HFF-Myc (cell line): ENCODE data around the gene DEFB124.
"Not testable (repeated sequence)": the region's sequence is repeated elsewhere in the genome, so short reads cannot be mapped to it uniquely, and the experiment has no call there.

ENCODE experiments used
- DNase-seq: peaks from one replicate; pipeline ENCODE4 v3.0.0-alpha.2; 2011; ENCODE audit warnings: low read depth; ENCODE audit errors: extremely low read depth
- H3K4me3 ChIP-seq: replicated peaks from 2 replicates; pipeline ENCODE4 v1.5.1; 2011; ENCODE audit warnings: low read depth, mild to moderate bottlenecking, control low read depth, low read length
- TF ChIP-seq, protein P1 (sequence below): IDR thresholded peaks from 2 replicates; pipeline ENCODE4 v1.5.1; 2012; ENCODE audit warnings: mild to moderate bottlenecking, low read depth, low read length, control low read depth; ENCODE audit errors: missing control alignments

The DEFB124 gene, protein sequence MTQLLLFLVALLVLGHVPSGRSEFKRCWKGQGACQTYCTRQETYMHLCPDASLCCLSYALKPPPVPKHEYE

DNA sequence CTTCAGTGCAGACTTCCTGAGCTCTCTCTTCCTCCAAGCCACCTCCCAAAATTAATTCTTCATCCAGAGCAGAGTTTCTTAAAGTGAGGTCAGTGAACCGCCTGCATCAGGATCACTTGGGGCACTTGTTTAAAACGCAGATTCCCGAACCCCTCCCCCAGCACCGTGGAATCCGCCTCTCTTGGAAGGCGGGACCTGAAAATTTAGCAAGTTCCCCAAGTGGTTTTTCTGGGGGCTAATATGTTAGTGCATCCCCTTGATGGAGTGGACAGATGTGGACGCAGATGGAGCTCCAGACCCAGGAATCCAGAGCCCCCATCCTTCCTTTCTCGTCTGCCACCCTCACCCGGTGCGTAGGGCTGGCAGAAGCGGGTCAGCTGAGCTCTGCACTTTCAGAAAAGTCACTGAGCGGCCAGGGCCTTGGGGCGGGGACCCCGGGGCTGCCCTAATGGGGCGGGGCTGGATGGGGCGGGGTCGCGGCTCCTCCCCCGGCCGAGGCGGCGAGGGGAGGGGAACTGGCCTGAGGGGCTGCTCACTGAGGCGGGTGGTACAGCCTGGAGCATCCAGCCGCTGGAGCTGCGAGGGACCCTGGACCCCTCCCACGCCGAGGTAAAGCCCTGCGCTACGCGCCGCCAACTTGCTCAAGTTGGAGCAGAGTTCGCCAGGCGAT, at the start of gene DEFB124, which contains the start of gene REM1:
Gene DEFB124 (minus strand): TSS at position 370 of the 670 bp plus-strand sequence. CDS start 2,114 bp downstream, outside the sequence.
Gene REM1 (plus strand): TSS at position 531 of the 670 bp plus-strand sequence. CDS start 1,158 bp downstream, outside the sequence.
- no peak for DNase-seq
- H3K4me3 ChIP-seq, result no peak within 1 kb of the TSS

DNA sequence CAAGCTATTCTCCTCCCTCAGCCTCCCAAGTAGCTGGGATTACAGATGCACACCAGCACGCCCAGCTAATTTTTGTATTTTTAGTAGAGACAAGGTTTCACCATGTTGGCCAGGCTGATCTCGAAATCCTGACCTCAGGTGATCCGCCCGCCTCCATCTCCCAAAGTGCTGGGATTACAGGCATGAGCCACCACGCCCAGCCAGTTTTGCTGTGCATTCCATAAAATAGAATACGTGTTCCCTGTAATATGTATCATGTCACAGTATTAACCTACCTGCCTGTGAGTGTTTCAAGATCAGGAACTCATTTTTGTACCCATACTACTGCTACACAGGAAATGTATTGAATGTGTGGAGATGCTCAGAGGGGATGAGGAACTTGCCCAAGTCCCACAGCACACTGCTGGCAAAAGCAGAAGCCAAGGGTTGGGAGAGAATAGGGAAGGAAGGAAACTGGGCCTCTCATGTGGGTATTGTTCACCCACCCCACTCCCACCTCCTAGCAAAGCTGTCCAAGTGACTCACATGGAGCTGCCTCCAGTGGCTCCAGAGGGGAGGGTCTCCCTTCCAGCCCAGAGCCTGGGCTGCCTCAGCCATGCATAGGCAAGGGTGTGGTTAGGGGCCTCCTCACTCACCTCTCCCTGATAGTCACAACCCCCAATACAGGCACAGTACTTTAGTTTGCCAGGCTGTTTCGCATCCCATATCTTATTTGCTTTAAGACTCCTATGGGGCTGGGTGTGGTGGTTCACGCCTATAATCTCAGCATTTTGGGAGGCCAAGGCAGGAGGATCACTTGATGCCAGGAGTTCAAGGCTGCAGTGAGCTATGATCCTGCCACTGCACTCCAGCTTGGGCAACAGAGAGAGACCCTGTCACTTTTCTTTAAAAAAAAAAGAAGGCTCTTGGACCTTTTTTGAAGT, 48.7 kb upstream of the DEFB124 start:
- H3K4me3 ChIP-seq, result no peak overlapping the region
- TF ChIP-seq, protein P1, sequence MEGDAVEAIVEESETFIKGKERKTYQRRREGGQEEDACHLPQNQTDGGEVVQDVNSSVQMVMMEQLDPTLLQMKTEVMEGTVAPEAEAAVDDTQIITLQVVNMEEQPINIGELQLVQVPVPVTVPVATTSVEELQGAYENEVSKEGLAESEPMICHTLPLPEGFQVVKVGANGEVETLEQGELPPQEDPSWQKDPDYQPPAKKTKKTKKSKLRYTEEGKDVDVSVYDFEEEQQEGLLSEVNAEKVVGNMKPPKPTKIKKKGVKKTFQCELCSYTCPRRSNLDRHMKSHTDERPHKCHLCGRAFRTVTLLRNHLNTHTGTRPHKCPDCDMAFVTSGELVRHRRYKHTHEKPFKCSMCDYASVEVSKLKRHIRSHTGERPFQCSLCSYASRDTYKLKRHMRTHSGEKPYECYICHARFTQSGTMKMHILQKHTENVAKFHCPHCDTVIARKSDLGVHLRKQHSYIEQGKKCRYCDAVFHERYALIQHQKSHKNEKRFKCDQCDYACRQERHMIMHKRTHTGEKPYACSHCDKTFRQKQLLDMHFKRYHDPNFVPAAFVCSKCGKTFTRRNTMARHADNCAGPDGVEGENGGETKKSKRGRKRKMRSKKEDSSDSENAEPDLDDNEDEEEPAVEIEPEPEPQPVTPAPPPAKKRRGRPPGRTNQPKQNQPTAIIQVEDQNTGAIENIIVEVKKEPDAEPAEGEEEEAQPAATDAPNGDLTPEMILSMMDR, result no peak
- DNase-seq, result no peak

More for the DNA sequence above, at the start of gene DEFB124, which contains the start of gene REM1:
- TF ChIP-seq, protein P1, result no peak

DNA sequence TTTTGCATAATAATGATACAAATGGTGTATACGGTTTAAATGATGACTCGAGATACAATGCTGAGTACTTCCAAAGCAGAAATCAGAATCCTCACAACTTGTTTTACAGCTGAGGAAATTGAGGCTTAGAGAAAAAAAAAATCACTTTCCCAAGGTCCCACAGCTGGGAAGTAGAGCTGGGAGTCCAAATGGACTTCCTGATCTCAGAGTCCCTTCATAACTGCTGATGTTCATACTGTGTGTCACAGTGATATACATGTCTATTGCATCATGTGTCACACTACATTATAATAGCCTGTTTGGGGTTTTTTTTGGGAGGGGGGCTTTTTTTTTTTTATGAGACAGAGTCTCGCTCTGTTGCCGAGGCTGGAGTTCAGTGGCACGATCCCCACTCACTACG, 47.8 kb upstream of the DEFB124 start:
- no peak for DNase-seq
- TF ChIP-seq, protein P1, result no peak
- no peak overlapping the region for H3K4me3 ChIP-seq

DNA sequence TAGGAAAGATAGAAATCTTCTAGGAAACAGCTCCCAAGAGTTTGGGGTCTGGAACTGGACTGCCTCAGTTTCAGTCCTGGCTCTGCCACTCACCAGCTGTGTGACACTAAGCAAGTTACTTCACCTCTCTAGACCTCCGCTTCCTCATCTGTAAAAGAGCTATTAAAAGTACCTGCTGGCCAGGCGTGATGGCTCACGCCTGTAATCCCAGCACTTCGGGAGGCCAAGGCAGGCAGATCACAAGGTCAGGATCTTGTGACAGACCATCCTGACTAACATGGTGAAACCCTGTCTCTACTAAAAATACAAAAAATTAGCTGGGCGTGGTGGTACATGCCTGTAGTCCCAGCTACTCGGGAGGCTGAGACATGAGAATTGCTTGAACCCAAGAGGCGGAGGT, 46.3 kb upstream of the DEFB124 start:
- H3K4me3 ChIP-seq, DNase-seq: not testable (repeated sequence)

DNA sequence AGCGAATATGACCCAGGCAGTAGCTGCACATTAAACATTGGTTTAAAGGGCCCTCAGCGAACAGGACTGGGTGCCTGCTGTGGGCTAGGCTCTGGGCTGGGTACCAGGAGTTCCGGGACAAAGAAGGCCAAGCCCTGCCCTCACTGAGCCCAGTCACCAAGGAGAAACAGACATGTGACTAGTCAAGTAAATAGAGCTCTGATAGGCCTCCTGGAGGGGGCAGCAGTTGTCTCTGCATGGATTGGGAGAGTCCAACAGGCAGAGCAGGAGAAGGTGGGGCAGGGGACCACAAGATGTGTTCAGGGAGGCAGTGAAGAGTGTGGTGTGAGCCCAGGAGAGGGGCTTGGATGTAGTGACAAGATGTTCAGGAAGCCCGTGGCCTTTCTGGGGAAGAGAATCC, 42.4 kb upstream of the DEFB124 start:
- TF ChIP-seq, protein P1, result peak; percentile 37
- DNase-seq, result peak; percentile 32
- H3K4me3 ChIP-seq, result peak overlapping the region; percentile 99

DNA sequence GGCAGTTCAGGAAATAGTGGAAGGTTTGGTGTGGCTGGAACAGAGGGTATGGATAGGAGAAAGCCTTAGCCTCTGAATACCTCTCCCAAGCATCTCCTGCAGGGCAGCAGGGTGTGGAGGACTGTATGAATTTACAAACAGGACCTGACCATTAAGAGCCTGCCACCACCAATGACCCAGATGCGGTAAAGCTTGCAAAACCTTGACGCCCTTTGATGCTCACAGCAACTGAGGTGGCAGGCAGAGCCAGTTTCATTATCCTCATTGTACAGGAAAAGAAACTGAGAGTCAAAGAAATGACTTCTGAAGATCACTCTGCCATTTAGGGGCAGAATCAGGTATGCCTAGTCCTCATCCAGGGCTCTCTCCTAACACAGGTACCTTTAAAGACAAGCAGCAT, 41.7 kb upstream of the DEFB124 start:
- TF ChIP-seq, protein P1, result no peak
- DNase-seq, result no peak
- peak overlapping the region; percentile 99 for H3K4me3 ChIP-seq

DNA sequence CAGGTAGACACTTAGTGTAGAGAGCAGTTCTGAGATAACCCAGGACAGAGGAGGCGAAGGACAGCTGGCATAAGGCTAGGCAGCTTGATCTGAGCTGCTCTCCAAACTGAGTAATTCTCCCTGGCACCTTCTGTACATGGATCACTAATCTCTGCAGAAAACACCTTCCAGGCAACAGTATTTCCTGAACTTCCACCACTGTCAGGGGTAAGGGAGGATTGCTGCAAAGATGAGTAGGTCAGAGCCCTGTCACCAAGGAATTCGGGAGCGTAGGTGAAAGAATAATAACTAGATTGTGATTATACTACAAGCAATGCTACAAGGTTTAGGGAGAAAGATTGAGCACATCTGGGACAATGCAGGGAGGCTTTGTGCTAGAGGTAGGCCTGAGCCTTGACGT, 41.2 kb upstream of the DEFB124 start:
- H3K4me3 ChIP-seq, result peak overlapping the region; percentile 99
- no peak for DNase-seq
- TF ChIP-seq, protein P1, result no peak
